GM21367 (cell line): Measurements from ENCODE around the gene ME1.
"Not testable (repeated sequence)": the region's sequence is repeated elsewhere in the genome, so short reads cannot be mapped to it uniquely, and the experiment has no call there.

Source experiments
- ATAC-seq: cut with Tn5 transposase; IDR thresholded peaks from one replicate; pipeline ENCODE4 v1.9.1; 2021; ENCODE audit not compliant: unreplicated experiment

Gene ME1

GRCh38 chr6:83432636-83433035 is 1.8 kb upstream of the ME1 start:
- no peak for ATAC-seq

DNA sequence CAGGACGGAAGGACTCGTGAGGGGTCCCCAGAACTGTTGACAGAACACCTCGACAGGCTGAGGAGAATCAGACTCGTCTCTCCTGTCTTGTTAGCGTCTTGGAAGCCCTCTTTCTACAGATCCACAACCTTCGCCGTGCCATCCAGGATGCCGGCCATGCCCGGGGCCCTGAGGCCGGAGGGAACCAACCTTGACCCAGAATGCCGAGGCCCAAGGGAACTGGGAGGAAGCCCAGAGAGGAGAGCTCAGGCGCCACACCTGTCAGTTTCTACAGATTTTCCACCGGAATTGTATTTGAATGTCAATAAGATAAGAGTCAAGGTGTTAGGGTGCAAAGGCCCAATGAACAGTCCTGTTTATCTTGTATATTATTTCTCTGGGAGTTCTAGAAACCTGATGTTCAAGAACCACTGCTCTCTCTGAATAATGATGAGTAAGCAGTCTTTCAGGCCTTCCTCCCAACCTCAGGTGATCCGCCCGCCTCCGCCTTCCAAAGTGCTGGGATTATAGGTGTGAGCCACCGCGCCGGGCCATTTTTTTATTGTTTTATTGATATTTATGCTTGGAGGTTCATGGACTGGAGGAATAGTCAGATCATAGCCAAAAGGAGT is 799 bp upstream of the ME1 start:
- ATAC-seq: no peak

- peak; percentile 2 for ATAC-seq
Measured at GRCh38 chr6:83429857-83430610, 817 bp downstream of the ME1 start.

GRCh38 chr6:83429269-83429668 is 1.6 kb downstream of the ME1 start:
- ATAC-seq: no peak

DNA sequence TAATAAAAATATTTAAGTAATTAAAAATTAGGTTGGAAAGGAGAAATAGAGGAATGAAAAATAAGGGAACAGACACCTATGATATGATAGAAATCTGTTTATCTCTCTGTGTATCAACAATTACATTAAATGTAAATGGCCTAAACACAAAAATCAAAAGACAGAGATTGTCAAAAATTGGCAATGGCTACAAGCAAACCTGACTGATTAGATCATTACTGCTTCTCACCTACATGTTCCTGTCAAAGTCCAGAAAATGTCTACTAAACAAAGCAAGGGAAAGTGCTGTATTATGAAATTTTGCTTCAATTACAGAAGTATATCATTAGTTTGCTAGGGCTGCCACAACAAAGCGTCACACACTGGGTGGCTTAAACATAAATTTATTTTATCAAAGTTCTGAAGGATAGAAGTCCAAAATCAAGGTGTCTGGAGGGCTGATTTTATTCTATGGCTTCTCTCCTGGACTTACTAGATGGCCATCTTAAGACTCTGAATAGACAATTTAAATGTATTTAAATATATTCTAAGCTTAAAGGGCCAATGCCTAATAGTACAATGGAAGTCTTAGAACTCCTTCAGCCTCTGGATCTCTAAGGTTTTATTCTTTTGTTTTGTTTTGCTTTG is 6.3 kb downstream of the ME1 start:
- no peak for ATAC-seq

- ATAC-seq: peak; percentile 53
Measured at GRCh38 chr6:83417880-83418663, 12.8 kb downstream of the ME1 start.

- ATAC-seq: no peak
Measured at GRCh38 chr6:83413068-83413467, 17.8 kb downstream of the ME1 start.

DNA sequence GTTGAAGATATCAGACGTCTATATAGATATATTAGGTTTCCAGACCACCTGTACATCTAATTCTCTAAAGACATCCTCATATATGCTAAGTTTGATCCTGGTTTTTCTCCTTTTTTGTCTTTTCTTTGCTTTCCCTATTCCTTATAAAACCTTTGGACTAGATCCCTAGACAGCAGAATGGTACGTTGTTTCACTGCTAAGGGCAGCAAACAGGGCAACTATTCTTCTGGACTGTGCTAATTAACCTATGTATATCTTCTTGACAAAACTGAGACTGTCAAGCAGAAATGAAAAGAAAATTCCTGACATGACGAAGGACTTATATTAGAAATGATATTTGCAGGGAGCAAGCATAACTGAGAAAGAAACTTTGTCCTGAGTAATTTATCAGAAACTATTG is 19.1 kb downstream of the ME1 start:
- no peak for ATAC-seq

GRCh38 chr6:83403191-83403590 is 27.7 kb downstream of the ME1 start:
- no peak for ATAC-seq

- no peak for ATAC-seq
Measured at GRCh38 chr6:83389606-83390005, 41.2 kb downstream of the ME1 start.

DNA sequence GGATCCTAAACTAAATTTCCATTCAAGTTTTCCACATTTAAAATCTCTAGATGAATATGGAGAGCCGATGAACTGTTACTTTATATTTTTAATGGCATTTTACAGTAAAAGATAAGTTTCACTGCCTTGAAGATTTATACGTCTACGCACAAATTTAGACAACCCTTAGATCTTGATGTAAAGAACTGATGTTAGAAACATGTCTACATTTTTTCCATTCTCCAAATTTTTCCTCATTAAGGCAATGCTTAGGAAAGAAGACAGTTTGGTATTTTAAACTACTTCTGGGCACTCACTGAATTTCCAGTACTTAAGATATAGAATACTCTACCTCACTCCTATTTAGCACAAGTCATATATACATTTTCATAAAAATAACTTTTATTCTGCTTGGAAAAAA is 45.4 kb downstream of the ME1 start:
- no peak for ATAC-seq

- ATAC-seq: no peak
Measured at GRCh38 chr6:83384751-83385150, 46.1 kb downstream of the ME1 start.

DNA sequence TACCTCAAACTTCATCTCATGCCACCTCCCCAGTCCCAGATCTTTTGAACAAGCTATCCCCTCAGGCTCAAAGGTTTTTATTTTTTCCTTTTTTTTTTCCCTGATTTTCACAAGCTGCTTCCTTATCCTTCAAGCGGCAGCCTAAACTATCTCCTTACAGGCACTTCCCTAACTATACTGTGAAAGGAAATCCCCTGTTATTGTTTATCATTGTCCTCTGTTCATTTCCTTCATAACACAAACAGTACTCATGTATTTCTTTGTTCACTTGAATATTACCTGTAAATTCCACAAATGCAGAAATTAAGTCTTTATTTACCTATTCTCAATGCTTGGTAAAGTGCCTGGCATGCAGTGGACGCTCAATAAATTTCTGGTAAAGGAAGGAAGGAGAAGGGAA is 48.9 kb downstream of the ME1 start:
- no peak for ATAC-seq

GRCh38 chr6:83378621-83379388 is 52.0 kb downstream of the ME1 start:
- no peak for ATAC-seq

DNA sequence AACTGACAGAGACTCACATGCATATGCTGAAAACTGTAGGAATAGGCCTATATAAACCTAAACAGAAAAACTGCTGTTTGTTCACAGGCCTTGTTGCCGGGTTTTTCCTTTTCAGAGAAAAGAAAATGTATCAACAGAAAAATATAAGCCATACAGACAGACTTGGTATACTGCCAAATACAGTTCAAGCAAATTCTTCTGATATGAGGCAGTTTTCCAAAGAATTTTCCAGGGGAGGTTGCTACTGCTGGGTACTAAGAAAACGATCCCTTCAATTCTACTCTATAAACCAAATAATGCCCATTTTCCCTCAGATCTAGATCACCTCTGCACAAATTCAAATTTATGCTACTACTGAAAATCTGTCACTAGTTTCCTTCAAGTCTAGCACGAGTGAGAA is 59.4 kb downstream of the ME1 start:
- no peak for ATAC-seq

DNA sequence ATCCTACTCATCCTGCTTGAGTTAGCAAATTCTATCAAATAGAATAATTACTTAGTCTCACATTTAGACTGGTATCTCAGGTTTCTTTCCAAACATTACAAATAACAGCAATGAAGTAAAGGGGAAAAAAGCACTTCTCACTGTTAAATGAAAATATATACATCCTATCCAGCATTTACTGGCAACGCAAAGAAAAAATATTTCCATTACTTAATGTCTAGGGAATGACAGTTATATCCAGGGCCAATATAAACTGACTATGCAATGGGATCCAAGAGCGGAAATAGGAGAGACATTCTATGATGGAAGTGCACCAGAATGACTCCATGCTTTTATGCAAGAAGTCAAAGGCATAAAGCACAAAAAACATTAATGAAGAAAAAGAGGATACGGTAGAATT is 60.3 kb downstream of the ME1 start:
- no peak for ATAC-seq

DNA sequence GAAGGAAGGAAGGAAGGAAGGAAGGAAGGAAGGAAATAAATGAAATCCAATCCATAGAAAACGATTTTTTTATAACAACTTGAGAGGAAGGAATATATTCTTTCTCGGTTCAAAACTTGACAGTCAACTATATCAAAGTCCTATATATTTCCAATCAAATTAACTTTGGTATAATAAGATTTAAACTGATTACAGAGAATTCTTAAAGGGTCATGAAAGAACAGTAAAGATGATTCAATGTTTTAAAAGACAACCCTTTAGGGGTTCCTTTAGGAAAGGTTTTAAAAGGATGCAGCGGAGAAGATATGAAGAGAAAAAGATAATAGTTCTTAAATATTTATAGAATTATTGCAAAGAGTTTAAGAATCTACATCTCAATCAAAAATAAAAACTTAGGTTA is 61.2 kb downstream of the ME1 start:
- ATAC-seq: no peak

GRCh38 chr6:83368577-83368976 is 62.3 kb downstream of the ME1 start:
- no peak for ATAC-seq

- ATAC-seq: no peak
Measured at GRCh38 chr6:83367104-83367503, 63.7 kb downstream of the ME1 start.

- ATAC-seq: no peak
Measured at GRCh38 chr6:83365931-83366330, 64.9 kb downstream of the ME1 start.

DNA sequence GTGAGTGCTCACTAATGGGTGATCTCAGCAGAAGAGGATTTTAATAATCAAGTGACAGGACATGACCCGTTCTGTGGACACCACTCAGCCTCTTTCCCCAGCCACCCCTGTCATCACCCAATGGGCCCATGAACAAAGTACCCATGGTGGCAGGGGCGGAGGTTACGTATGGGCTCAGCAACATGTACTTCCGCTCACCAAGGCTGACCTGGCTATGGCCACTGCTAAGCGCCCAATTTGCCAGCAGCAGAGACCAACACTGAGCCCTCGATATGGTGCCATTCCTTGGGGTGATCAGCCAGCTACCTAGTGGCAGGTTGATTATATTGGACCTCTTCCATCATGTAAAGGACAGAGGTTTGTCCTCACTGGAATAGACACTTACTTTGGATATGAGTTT is 68.5 kb downstream of the ME1 start:
- ATAC-seq: not testable (repeated sequence)
